RCC 7860 (cell line): ENCODE measurements around the gene DLL1.

Experiments
- DNase-seq: peaks from one replicate; pipeline ENCODE4 v3.0.0-alpha.2; 2015; ENCODE audit warnings: low spot score
- FAIRE-seq: peaks from 2 replicates; lab custom pipeline; 2012; peaks lifted over from hg19 to GRCh38; lab: Jason Lieb, UNC

DLL1 gene

DNA sequence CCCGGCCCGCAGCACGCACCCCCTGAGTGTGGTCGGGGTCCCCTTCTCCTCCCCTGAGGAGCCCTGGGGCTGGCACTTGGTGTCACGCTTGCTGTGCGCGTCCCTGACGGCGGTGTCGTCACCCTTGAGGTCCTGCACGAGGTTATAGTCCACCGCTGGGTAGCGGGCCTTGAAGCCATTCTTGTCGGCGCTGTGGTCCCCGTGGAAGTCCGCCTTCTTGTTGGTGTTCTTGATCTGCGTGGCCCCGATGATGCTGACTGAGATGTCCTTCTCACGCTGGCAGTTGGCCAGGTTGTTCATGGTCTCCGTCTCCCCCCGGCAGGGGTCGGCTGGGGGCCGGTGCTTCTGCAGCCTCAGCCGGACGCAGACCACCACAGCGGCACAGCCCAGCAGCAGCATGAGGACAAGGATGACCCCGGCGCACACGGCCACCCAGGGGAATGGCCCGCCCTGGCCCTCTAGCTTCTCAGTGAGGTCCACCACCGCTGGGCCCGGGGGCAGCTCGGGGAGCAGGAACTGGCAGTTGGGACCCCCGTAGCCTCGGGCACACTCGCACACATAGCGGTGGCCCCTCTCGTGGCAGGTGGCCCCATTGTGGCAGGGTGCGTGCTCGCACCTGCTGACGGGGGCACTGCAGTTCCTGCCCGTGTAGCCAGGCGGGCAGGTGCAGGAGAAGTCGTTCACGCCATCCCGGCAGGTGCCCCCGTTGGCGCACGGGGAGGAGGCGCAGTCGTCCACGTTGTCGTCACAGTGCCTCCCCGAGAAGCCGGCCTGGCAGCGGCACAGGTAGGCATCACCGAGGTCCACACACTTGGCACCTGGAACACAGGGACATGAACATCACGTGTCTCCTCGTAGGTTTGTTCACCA is 7.4 kb downstream of the DLL1 start:
- no peak for FAIRE-seq
- no peak for DNase-seq

- DNase-seq: no peak
- no peak for FAIRE-seq
These were observed 8.2 kb downstream of the DLL1 start for GRCh38 chr6:170282512-170283158.

DNA sequence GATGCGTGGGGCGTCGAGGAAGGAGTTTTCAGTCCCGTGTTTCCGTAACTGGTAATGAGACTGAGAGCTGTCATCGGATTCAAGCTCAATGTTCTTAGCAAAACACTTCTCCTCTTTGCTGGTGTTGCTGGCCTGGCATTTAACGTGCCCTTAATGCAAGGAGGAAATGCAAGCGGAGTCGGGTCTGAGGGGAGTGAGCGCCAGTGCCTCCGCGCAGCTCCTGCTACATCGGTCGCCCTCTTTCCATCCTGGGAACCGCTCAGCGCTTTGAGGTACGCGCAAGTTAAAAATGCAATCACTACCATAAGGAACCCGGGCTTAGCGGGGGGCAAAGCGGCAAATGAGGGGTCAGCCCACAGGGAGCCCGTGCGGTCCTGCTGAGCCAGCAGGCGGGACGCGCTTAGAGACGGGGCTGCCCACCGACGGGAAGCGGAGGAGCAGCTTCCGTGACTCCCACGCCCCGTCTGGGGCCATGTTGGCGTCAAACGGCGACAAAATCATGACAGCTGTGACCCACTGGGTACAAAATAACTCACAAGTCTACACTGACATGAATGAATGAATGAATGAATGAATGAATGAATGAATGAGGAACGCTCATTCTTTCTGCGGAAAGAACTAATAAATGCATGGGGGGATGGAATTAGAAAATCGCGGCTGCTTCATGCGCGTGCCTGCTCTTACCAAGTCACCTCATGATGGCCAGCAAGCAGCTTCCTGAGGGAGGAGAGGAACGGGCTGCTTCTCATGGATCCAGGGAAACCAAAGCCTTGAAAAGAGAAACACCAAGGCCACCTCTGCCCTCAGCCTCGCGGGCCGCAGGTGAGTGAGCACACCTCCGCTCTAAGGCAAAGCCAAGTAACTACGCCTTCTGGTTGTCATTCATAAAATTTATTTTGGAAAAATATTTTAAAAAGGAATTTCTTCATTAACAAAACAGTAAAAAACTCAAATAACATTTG is 9.3 kb downstream of the DLL1 start:
- FAIRE-seq (no peak), DNase-seq (no peak)

DNA sequence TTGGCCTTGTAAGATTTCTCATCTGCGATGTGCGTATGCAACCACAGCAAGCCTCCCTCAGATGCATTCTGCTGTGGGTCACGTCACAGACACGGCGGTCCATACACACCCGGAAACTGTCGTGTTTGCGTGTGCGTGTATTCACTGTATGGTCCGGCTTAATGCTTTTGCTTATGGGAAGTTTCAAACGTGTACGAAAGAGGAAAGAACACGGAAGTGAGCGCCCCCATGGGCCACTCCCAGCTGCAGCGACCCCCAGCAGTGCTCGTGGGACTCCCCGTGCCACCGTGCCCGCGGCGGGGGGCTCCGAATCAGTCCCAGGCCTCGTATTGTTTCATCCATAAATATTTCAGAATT is 10.2 kb downstream of the DLL1 start:
- FAIRE-seq: no peak

GRCh38 chr6:170279977-170280688 is 10.7 kb downstream of the DLL1 start:
- DNase-seq (no peak), FAIRE-seq (no peak)

More for the DNA sequence above, 10.2 kb downstream of the DLL1 start:
- no peak for DNase-seq

GRCh38 chr6:170279426-170279825 is 11.5 kb downstream of the DLL1 start:
- FAIRE-seq: no peak

DNA sequence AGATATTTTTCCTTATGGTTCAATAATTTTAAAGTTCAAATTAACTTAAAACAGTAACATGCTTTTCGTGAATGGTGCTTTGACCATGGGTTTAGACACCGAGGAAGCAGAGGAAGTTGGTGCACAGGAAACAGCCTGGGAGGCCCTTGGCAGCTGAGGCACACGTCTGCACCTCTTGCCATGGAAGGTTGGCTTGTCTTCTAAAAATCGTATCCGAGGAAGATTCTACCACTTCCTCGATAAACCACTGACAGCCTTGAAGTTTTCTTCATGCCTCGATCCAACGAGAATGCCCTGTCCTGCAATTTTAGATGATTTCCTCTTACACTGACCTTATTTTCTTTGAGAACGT is 12.2 kb downstream of the DLL1 start:
- no peak for FAIRE-seq
- no peak for DNase-seq

More at GRCh38 chr6:170279426-170279825, 11.5 kb downstream of the DLL1 start:
- no peak for DNase-seq

DNA sequence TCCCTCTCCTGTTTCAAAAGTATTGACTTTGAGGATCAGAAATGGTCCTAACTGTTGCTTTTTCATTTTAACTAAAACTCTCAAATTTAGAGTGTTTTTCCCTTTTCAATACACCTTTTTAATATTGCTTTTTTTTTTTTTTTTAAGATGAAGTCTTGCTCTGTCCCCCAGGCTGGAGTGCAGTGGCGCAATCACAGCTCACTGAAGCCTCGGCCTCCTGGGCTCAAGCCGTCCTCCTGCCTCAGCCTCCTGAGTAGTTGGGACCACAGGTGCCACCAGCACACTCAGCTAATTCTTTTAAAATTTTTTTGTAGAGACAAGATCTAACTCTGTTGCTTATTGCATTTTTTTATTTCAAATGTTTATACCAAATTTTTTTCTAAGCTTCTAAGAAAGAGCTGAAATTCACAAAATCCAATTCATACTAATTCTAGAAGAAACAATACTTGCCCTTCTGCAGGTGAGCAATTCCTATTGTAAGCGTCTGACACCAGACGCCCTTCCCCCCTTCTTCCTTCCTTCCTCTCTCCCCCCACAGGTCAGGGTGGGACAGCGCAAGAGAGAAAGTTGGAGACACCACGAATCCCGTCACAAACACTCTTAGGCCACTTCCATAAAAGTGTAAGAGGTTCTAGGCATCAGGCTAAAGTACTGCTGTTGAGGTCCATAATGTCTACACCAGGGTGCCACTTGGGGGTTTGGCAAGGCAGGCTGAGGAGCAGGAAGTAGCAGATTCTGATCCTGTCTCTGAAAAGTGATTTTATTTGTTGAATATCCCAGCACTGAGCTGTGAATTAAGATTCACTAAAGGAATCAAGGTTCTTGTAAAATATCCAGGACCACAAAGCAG is 12.8 kb downstream of the DLL1 start:
- FAIRE-seq (no peak), DNase-seq (no peak)

- DNase-seq (no peak), FAIRE-seq (no peak)
These were observed 14.4 kb downstream of the DLL1 start for GRCh38 chr6:170276369-170277057.

- FAIRE-seq (no peak), DNase-seq (no peak)
These were observed 15.9 kb downstream of the DLL1 start for GRCh38 chr6:170274713-170275560.

DNA sequence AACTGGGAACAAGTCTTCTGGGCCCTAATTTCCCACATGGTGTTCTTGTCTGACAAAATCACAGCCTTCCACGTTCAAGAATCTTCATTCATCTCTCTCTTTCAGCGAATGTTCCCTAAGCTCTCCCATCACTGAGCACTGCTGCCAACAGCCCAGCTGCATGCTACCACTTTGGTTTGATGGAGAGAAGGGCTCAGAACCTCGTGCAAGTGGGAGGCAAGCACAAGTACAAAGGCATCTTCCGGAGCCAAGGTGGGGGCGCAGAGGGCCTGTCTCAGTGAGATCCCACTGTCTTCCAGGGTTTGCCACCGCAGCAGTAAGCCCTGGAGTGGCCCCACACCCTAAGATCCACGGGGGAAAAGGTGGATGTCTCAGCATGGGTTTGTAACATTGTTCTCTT is 17.2 kb downstream of the DLL1 start:
- no peak for FAIRE-seq
- no peak for DNase-seq

GRCh38 chr6:170273191-170273590 is 17.7 kb downstream of the DLL1 start:
- no peak for FAIRE-seq
- no peak for DNase-seq

DNA sequence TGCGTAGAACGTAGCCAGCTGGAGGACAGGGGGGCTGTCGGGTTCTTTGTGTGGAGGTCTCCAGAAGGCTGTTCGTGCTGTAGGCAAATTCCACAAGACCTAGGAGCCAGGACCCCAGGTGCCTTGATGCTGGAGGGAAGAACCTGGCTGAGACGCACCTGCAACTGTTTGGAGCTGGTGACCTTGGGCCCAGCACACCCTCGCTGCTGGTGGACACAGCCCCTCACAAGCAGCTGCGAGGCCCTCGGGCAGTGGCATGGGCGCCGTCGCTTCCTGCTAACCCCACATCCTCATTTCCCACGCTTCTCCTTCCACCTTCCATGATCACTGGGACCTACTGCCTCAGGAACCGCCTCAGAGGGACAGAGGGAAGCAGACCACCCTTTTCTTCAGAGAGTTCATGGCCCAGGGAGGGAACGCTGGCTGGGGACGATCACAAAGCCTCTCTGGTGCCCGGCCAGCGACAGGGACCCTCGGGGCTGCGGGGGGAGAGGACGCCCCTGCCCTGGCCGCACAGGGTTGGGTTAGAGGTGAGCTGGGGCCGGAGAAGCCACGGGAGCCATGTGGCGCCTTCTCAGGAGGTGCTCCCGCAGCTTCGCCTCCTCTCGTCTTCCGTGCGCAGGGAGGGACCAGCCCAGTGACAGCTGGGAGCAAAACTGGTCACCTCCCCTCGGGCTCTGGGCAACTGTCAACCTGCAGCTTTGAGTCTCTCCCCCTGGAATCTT is 18.4 kb downstream of the DLL1 start:
- FAIRE-seq (no peak), DNase-seq (no peak)

- FAIRE-seq: no peak
- DNase-seq: no peak
These were observed 19.0 kb downstream of the DLL1 start for GRCh38 chr6:170271771-170272314.

DNA sequence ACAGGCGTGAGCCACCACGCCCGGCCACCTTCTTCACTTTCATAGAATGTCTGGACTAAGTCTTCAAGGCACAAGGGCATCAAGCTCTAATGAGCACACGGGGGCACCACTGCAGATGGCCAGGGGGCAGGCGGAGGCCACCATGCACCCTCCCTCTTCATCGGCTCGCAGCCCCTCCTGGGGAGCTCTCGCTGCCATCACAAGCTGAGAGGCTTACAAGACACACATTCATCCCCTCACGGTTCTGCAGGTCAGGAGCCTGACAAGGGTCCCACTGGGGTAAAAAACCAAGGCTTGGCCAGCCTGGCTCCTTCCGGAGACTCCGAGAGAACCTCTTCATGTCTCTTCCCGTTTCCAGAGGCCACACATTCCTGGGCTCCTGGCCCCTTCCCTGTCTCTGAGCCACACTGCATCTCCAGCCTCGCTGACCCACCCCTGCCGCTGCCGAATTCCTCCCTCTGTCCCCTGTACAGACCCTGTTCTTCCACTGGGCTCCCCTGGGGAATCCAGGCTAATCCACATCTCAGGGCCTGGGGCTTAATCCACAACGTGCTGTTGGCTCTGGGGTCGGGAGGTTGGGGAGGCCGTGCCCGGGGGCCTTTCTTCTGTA is 19.8 kb downstream of the DLL1 start:
- no peak for DNase-seq
- FAIRE-seq: no peak

DNA sequence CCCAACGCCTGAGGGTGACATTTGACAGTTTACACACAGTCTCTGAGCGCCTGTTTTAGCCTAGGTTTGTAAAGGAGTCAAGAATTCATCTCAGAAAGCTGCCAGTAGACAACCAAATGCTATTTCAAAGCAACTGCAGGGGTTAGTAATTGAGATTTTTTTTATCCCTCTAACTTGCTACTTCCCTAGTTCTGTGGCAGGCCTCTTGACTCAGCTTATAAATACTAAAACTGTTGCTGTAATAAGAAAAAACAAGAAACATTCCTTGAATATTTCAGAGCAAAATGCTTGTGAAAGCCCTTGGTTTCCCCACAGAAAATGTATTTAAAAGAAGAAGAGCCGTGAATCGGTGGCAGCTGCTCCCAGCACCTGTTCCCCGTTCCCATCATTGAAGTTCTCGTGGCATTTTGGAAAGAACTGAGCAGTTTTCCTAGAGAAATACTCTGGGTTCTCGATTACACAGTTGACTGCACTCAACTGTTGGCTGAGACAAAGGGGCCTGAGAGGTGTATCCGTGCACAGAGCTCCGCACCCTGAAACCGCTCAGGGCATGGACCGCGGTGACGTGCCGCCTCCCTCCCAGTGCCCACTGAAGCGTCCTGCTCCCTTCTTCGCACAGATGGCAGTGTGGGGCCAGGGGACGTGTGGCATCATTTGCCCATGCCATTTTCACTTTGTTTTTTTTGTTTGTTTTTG is 20.9 kb downstream of the DLL1 start:
- DNase-seq (no peak), FAIRE-seq (no peak)
